ENCODE results near the gene SLC1A1.

SLC1A1 gene

DNA sequence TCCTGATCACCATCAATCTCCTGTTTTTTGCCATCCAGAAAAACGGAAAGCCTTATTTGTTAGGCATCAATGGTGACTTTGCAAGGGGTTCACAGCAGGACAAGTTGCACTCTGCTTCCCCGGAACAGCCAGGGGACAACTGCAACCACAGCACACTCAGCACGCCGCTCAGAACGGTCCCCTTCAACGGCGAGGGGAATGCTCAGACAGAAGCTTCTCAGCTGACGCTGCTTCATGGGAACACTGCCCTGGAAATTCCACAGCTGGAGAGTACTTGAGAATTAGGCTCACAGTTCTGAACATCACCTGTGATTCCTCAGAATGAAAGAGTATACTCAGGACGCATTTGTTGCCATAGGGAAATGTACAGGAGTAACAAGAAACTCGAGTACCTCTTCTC lies 131.7 kb downstream of the SLC1A1 start:
- no peak for FAIRE-seq

DNA sequence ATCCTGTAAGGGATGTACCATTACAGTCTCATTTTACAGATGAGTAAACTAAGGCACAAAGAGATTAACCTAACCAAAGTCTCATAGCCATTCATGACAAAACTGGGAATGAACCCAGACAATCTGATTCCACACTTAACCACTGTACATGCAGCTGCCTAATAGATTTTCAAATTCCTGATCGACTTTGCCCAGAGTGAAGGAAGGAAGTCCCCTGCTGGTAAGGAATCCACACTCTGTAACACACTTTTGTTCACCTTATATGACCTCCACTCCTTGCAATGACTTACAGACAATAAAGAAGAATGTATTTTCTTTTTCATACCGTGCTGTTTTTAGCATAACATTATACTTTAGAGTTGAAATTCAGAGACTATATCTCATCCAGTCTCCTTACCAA lies 140.6 kb downstream of the SLC1A1 start:
- no peak for FAIRE-seq

Data from colon (tissue), 2 donors.